Measurements from ENCODE around the gene NR5A2.

DNA sequence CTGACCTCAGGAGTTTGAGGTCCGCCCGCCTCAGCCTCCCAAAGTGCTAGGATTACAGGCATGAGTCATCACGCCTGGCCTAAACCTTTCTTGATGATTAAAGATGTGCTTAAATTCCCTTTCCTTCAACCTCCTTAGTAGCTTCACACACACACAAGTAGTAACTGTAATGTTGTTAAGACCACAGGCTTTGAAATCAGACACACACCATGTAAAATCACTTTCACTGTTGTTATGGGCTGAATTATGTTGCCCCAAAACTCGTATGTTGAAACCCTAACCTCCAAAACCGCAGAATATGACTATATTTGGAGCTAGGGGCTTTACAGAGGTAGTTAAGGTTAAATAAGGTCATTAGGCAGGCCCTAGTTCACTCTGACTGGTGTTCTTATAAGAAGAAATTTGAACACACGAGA is 180.2 kb downstream of the NR5A2 start:
- TF ChIP-seq, protein P1, sequence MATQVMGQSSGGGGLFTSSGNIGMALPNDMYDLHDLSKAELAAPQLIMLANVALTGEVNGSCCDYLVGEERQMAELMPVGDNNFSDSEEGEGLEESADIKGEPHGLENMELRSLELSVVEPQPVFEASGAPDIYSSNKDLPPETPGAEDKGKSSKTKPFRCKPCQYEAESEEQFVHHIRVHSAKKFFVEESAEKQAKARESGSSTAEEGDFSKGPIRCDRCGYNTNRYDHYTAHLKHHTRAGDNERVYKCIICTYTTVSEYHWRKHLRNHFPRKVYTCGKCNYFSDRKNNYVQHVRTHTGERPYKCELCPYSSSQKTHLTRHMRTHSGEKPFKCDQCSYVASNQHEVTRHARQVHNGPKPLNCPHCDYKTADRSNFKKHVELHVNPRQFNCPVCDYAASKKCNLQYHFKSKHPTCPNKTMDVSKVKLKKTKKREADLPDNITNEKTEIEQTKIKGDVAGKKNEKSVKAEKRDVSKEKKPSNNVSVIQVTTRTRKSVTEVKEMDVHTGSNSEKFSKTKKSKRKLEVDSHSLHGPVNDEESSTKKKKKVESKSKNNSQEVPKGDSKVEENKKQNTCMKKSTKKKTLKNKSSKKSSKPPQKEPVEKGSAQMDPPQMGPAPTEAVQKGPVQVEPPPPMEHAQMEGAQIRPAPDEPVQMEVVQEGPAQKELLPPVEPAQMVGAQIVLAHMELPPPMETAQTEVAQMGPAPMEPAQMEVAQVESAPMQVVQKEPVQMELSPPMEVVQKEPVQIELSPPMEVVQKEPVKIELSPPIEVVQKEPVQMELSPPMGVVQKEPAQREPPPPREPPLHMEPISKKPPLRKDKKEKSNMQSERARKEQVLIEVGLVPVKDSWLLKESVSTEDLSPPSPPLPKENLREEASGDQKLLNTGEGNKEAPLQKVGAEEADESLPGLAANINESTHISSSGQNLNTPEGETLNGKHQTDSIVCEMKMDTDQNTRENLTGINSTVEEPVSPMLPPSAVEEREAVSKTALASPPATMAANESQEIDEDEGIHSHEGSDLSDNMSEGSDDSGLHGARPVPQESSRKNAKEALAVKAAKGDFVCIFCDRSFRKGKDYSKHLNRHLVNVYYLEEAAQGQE (IDR thresholded peaks at IDR 0.05; ENCODE audit: insufficient read depth in 1 of 2, low read depth in 2 of 2, low read length in 2 of 2), result no peak
- no peak for TF ChIP-seq POLR2AphosphoS5 (IDR thresholded peaks at IDR 0.05; ENCODE audit: low read depth, low read length)

All from PFSK-1 (cell line).